Activated CD4-positive, alpha-beta T cell treated with anti-CD3 and anti-CD28 coated beads, Interleukin-2, amount 10 ng/mL, durations not matched to agents 7 days and 5 days (primary cell): ENCODE results near the gene TEP1. TPM values are rescaled to one million over a fixed set of nuclear protein-coding genes. Genes with fewer than 3 reads are reported as not detected.
A peak's percentile ranks its signal among the peaks of the same experiment; 100 is the strongest.
"Not testable (repeated sequence)": the region's sequence is repeated elsewhere in the genome, so short reads cannot be mapped to it uniquely, and the experiment has no call there.

Experiments
- CTCF ChIA-PET: fragments of 350-600 bp; sonication (Branson Sonifier 250); formaldehyde crosslinking; loops from one replicate; lab custom pipeline; 2021; ENCODE audit warnings: antibody characterized with exemption; lab: Charles Lee
- POLR2A ChIA-PET: fragments of 350-600 bp; sonication (Branson Sonifier 250); formaldehyde crosslinking; loops from one replicate; lab custom pipeline; 2021; ENCODE audit warnings: antibody characterized with exemption; lab: Charles Lee
- DNase-seq: peaks from one replicate; pipeline ENCODE4 v3.0.0-alpha.2; 2020
- H3K27ac Mint-ChIP-seq: one replicate; pipeline ENCODE4 v1.8.0; 2021; ENCODE audit warnings: mild to moderate bottlenecking, moderate library complexity, mixed read lengths
- H3K27me3 Mint-ChIP-seq: one replicate; pipeline ENCODE4 v1.8.0; 2021; ENCODE audit warnings: mixed read lengths
- H3K36me3 Mint-ChIP-seq: one replicate; pipeline ENCODE4 v1.8.0; 2021; ENCODE audit warnings: low read depth, mixed read lengths
- H3K4me1 Mint-ChIP-seq: one replicate; pipeline ENCODE4 v1.8.0; 2021; ENCODE audit warnings: mixed read lengths
- H3K4me3 Mint-ChIP-seq: one replicate; pipeline ENCODE4 v1.8.0; 2021; ENCODE audit warnings: mild to moderate bottlenecking, moderate library complexity, mixed read lengths
- H3K9me3 Mint-ChIP-seq: one replicate; pipeline ENCODE4 v1.8.0; 2021; ENCODE audit warnings: mixed read lengths
- total RNA-seq, 2 experiments: library from RNA; stranded (reverse); gene quantifications; one replicate each; pipeline ENCODE4 v1.2.3, GENCODE V29; 2021

TEP1 gene
- total RNA-seq, 2 experiments from 2014 or later: 38.1 to 42.9 TPM

DNA sequence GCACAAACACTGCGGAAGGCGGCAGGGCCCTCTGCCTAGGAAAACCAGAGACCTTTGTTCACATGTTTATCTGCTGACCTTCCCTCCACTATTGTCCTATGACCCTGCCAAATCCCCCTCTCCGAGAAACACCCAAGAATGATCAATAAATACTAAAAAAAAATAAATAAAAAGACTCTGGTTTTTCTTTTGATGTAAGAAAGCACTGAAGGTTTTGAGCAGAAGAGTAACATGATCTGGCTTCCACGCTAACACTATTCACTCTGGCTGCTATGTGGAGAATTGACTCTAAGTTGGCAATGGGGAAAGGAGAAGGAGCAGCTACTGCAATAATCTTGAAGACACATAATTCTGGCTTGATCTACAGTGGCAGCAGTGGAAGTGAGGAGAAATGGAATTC is 30.3 kb upstream of the TEP1 start:
- H3K27me3 Mint-ChIP-seq, H3K4me3 Mint-ChIP-seq, H3K9me3 Mint-ChIP-seq, DNase-seq, POLR2A ChIA-PET, H3K27ac Mint-ChIP-seq: not testable (repeated sequence)
- Mint-ChIP-seq H3K4me1 (peaks cover 21% of the 10 kb centered on the region), H3K36me3 (peaks cover 26% of the 10 kb centered on the region)
- CTCF ChIA-PET: interaction anchor here (1.3 kb wide), 1 partner anchor 25 kb away, joined by 3 read pairs; no protein-coding TSS in a partner anchor

DNA sequence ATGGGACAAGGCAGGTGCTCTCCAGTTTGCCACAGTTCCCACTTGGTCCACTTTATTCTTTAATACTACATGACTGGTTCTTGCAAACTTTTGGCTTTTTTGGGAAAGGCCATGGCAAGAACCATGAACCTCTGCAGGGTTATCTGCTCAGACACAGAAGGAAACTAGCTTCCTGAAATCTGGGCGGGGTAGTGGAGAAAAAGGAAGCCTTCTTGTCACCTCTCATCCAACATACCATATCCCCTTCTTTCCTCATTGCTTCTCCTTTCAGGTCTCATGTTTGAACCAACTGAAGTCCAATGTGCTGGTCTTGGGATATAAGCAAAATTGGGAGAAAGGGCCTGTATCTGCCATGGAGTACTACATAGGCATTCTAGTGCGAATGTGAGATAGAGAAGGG is 28.2 kb upstream of the TEP1 start:
- Mint-ChIP-seq H3K27ac (no peak overlapping the region), H3K4me3 (no peak overlapping the region), H3K36me3 (peaks cover 6% of the 10 kb centered on the region), H3K27me3 (peaks cover 3% of the 10 kb centered on the region), H3K4me1 (peaks cover 21% of the 10 kb centered on the region), H3K9me3 (no peaks in the 10 kb centered on the region)
- no peak for DNase-seq
- ChIA-PET POLR2A (no interaction called here), CTCF (interaction anchor here (1.2 to 1.7 kb wide), 3 partner anchors 14 to 45 kb away, joined by 3 to 4 read pairs (median 3); partner anchors contain the start of genes APEX1 and OSGEP)

DNA sequence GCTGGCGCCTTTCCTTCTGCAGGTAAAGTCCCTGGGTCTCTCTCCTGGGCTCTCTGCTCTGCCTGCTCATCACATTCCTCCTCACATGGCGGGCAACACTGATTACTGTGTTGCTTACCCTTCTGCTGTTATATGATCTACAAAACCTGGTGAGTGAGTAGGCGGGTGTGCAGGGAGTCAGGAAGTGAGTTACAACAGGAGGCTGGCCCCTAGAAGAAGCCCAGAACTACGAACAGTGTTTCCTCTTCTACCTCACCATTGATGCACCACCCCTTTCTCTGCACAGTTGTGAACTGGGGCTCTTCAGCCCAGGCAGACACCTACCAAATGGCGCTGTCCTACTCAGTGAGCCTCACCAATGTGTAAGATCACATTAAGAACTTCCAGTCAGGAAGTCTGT is 27.6 kb upstream of the TEP1 start:
- POLR2A ChIA-PET: no interaction called here

DNA sequence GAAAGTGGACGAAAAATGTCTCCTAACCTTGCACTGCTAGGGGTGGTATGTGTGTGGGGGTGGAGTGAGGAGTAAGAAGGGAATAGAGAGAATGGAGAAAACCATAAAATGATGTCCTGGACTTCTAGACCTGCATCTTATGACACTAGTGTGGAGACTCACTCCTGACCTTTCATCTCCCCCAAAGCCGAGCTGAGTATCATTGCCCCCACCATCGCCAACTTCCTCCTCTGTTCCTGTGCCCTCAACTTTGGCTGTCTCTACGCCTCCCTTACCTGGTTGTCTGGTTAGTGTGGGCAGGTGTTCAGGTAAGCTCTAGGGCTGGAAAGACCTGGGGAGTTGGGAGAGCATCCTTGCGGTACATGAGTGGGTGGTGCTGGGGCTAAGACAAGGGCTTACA is 27.2 kb upstream of the TEP1 start:
- ChIA-PET POLR2A (no interaction called here), CTCF (no interaction called here)
- Mint-ChIP-seq H3K27ac (peak overlapping the region; percentile 84), H3K4me3 (no peak overlapping the region), H3K27me3 (peaks cover 3% of the 10 kb centered on the region), H3K4me1 (peaks cover 21% of the 10 kb centered on the region), H3K9me3 (no peaks in the 10 kb centered on the region), H3K36me3 (peaks cover 6% of the 10 kb centered on the region)
- no peak for DNase-seq

More for the DNA sequence above, 27.6 kb upstream of the TEP1 start:
- peak overlapping the region; percentile 84 for H3K27ac Mint-ChIP-seq
- DNase-seq: peak; percentile 15
- no peaks in the 10 kb centered on the region for H3K9me3 Mint-ChIP-seq
- no peak overlapping the region for H3K4me3 Mint-ChIP-seq
- peaks cover 3% of the 10 kb centered on the region for H3K27me3 Mint-ChIP-seq
- peaks cover 21% of the 10 kb centered on the region for H3K4me1 Mint-ChIP-seq
- peaks cover 6% of the 10 kb centered on the region for H3K36me3 Mint-ChIP-seq
- CTCF ChIA-PET: interaction anchor here (1.6 to 1.7 kb wide), 2 partner anchors 26 to 45 kb away, joined by 3 to 4 read pairs; no protein-coding TSS in a partner anchor

DNA sequence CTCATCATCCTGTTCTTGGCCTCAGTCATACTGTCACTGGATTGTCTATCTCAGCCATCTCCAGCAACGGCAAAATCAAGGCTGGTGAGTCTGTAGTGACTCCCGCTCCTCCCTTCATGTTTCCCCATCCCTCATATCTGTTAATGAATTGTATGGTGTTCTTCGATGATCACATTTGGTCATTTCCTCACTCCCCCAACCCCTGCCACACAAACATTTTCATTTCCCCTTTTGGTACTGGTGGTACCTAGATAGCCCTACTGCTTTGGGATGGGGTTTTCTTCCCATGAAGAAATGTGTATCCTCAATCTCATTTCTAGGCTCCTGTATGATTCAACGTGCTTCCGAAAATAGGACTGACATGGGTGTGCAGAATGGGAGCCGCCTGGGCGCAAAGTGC is 25.4 kb upstream of the TEP1 start:
- POLR2A ChIA-PET: no interaction called here
- no peaks in the 10 kb centered on the region for H3K9me3 Mint-ChIP-seq
- H3K27me3 Mint-ChIP-seq: peaks cover 3% of the 10 kb centered on the region
- no peak overlapping the region for H3K27ac Mint-ChIP-seq
- CTCF ChIA-PET: no interaction called here
- peaks cover 21% of the 10 kb centered on the region for H3K4me1 Mint-ChIP-seq
- no peak for DNase-seq
- H3K36me3 Mint-ChIP-seq: peaks cover 6% of the 10 kb centered on the region
- no peak overlapping the region for H3K4me3 Mint-ChIP-seq

DNA sequence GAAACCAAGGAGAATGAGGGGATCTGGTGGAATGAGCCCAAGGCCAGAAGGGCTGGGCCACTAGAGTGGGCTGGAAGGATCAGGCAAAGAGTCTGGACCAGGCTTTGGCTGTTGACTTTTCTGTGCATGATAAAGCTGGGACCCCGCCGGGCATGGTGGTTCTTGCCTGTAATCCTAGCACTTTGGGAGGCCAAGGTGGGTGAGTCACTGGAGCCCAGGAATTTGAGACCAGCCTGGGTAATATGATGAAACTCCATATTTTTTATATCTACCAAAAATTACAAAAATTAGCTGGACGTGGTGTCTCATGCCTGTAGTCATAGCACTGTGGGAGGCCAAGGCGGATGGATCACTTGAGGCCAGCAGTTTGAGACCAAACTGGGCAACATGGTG is 23.1 kb upstream of the TEP1 start:
- Mint-ChIP-seq H3K9me3 (no peaks in the 10 kb centered on the region), H3K27ac (peak overlapping the region; percentile 26), H3K4me3 (no peak overlapping the region), H3K36me3 (no peaks in the 10 kb centered on the region), H3K4me1 (peaks cover 13% of the 10 kb centered on the region), H3K27me3 (peaks cover 3% of the 10 kb centered on the region)
- no peak for DNase-seq
- ChIA-PET CTCF (interaction anchor here (0.9 to 1.1 kb wide), 2 partner anchors 12 to 21 kb away, joined by 5 to 6 read pairs; no protein-coding TSS in a partner anchor), POLR2A (no interaction called here)

DNA sequence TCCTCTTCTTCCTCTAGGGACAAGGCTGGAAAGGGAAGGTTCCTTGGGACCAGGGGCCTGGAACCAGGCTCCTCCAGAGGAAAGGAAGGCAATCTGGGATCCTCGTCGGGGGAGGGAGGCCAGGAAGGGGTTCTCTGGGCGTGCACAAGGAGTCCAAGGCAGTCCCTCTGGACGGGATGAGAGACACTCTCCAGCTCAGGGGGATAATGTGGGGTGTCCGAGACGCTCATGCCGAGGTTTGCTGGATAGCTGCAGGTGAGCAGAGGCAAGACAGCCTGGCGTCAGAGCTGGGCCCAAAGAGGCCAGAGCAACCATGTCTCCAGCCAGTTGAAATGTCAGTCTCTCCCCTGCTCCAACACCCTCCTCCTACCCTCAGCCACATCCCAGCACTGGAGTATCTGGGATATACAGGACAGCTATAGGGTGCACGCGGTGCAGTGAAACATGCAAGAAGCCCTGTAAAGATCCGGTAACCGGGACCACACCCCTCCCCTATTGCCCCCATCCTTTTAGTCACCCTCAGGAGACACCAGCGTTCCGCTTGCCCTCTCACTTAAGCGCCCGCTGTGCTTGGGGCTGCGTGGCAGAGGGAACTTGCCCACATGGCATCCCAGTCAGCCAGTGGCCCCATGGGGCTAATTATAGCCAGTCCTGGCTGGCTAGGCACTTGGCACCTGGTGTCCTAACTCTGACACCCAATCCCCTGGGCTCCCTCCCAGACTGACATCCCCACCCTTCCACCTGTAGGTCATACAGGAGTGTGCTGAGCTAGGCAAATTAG is 22.5 kb upstream of the TEP1 start, which contains the start of gene KLHL33:
KLHL33 (minus strand) TSS at position 585 of the 781 bp plus-strand sequence; CDS start at position 230, 355 bp downstream.
- H3K27me3 Mint-ChIP-seq: peaks cover 3% of the 10 kb centered on the region
- DNase-seq: no peak
- ChIA-PET CTCF (interaction anchor here (0.9 to 1.1 kb wide), 2 partner anchors 13 to 20 kb away, joined by 5 to 6 read pairs; no protein-coding TSS in a partner anchor), POLR2A (no interaction called here)
- H3K4me3 Mint-ChIP-seq: no peak within 1 kb of the TSS
- H3K9me3 Mint-ChIP-seq: no peaks in the 10 kb centered on the region
- no peaks in the 10 kb centered on the region for H3K36me3 Mint-ChIP-seq
- peak within 1 kb of the TSS; percentile 26 for H3K27ac Mint-ChIP-seq
- peaks cover 7% of the 10 kb centered on the region for H3K4me1 Mint-ChIP-seq

DNA sequence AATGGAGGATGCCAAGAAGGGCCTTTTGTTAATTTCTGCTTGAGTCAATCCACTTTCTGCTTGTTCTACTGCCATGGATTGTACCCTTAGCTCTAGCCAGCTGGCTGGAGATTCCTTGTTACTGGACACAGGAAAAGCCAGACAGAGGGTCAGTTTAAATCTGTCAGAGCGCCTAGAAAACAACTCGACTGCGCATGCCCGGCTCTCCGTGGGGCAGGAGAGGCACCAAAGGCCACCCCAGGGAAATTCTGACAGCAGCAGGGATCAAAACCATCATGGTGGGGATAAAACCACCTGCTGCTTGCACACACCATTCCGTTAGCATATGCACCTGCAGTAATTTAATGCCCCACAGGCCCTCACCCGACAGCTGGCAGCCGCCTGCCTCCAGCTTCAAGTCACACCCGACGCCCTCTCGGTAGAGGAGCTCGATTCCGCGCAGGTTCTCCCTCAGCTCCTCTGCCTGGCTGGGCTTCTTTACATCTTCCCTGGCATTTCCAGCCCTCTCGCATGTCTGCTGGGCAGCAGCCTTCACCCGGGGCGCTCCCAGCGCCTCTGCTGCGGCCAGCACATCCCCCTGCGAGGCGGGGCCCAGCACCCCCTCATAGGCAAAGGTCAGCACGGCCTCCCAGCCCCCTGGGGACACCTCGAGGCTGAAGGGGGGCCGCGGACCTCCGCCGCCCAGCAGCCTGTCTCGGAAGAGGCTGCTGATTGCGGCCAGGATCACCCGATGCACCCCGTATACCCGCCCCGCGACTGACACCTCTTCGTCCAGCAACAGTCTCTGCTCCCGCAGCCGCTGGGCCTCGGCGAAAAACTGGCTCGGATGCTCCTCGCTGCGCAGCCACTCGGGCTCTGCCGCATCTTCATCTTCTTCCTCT is 21.6 kb upstream of the TEP1 start:
- POLR2A ChIA-PET: no interaction called here
- Mint-ChIP-seq H3K27ac (no peak overlapping the region), H3K9me3 (no peaks in the 10 kb centered on the region), H3K36me3 (no peaks in the 10 kb centered on the region), H3K4me3 (no peak overlapping the region), H3K27me3 (peaks cover 3% of the 10 kb centered on the region), H3K4me1 (peaks cover 2% of the 10 kb centered on the region)
- DNase-seq: no peak
- CTCF ChIA-PET: interaction anchor here (1.1 kb wide), 1 partner anchor 19 kb away, joined by 6 read pairs; no protein-coding TSS in a partner anchor

DNA sequence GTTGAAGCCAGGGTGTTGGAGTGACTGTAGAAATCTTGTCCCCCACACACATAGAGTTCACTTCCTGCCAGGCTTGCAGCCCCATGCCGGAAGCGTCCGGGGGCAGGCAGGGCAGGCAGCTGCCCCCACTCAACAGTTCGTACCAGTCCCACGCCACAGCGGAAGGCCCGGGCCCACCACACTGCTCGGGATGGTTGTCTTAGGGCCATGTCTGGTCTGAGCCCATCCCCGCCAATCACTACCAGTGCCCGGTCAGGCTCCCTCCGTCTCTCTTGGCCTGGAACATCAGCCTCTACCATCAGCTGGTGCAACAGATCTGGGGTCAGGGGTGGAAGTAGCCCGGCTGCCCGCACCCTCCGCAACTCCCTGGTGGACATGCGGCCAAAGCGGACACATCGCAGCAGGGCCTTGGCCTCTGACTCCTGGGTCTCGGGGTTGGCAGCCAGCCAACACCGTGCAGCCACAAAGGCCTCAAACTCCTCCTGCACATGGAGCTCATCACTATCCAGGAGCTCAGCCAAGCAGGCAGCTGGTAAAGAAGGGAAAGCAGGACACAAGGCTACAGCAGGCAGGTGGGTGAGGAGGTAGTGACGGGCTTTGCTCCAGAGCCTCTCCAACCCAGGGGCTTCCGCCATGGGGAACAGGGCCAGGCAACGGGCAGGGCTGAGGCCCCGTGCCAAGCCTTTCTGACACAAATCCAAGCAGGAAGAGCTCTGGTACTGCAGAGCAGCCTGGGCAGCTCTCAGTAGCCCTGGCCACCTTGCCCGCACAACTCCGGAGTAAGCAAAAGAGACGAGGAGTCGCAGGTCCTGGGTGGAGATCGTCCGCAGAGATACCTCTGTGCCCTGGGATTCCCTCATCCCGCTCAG is 16.7 kb upstream of the TEP1 start:
- DNase-seq: no peak
- no peaks in the 10 kb centered on the region for H3K36me3 Mint-ChIP-seq
- ChIA-PET POLR2A (no interaction called here), CTCF (interaction anchor here (0.6 to 2.4 kb wide), 3 partner anchors 14 to 58 kb away, joined by 3 to 7 read pairs (median 7); partner anchors contain the start of gene APEX1)
- H3K4me3 Mint-ChIP-seq: no peak overlapping the region
- no peaks in the 10 kb centered on the region for H3K27me3 Mint-ChIP-seq
- peaks cover 32% of the 10 kb centered on the region for H3K4me1 Mint-ChIP-seq
- no peaks in the 10 kb centered on the region for H3K9me3 Mint-ChIP-seq
- peak overlapping the region; percentile 82 for H3K27ac Mint-ChIP-seq

DNA sequence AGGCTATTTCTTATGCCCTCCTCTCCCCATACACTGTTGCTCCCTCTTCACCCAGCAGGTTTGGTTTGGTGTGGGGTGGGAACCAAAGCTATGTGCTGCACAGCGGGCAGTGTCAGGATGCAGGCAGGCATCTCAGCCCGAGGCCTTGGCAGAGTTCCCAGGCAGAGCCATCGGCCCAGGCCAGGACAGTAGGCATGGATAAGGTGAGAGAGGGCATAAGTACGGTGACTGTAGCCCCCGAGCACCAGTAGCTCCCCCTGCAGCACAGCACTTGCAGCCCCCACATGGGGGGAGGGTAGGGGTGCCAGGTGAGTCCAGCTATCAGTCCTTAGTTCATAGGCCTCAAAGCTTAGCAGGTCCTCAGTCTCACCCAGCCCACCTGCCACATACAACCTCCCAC is 15.5 kb upstream of the TEP1 start:
- no peak overlapping the region for H3K27ac Mint-ChIP-seq

DNA sequence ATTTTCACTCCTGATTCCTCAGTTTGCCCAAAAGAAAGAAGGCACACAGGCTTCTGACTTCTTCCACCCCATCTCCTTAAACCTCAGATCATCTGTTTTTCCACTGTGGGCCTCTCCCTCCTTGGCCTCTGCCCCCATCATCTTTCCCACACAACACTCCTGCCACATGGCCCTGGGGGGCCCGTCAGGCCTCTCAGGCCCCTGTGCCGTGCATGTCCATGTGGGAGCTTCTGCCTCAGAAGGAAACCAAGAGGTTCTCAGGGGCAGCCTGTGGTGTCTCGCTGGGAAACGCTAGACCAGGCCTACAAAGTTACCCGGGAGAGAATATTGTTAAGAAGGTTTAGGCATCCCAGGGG is 14.7 kb upstream of the TEP1 start:
- no peaks in the 10 kb centered on the region for H3K9me3 Mint-ChIP-seq
- peak overlapping the region; percentile 17 for H3K4me3 Mint-ChIP-seq
- H3K36me3 Mint-ChIP-seq: no peaks in the 10 kb centered on the region
- peaks cover 32% of the 10 kb centered on the region for H3K4me1 Mint-ChIP-seq
- ChIA-PET POLR2A (interaction anchor here (0.7 kb wide), 1 partner anchor 353 kb away, joined by 3 read pairs; the partner anchor contains the start of gene RNASE6), CTCF (interaction anchor here (1.0 to 2.4 kb wide), 6 partner anchors 9 to 39 kb away, joined by 3 to 7 read pairs (median 3); partner anchors contain the start of genes PIP4P1 and TEP1)
- H3K27ac Mint-ChIP-seq: peak overlapping the region; percentile 84
- DNase-seq: no peak
- no peaks in the 10 kb centered on the region for H3K27me3 Mint-ChIP-seq

More for the DNA sequence above, 15.5 kb upstream of the TEP1 start:
- CTCF ChIA-PET: interaction anchor here (1.1 to 2.4 kb wide), 5 partner anchors 9 to 33 kb away, joined by 3 to 7 read pairs (median 3); partner anchors contain the start of genes APEX1 and PIP4P1
- Mint-ChIP-seq H3K4me3 (no peak overlapping the region), H3K27me3 (no peaks in the 10 kb centered on the region), H3K9me3 (no peaks in the 10 kb centered on the region), H3K4me1 (peaks cover 32% of the 10 kb centered on the region), H3K36me3 (no peaks in the 10 kb centered on the region)
- POLR2A ChIA-PET: no interaction called here
- DNase-seq: no peak
